GM12865 (cell line): ENCODE data around the gene COMMD3.
"Not testable (repeated sequence)": the region's sequence is repeated elsewhere in the genome, so short reads cannot be mapped to it uniquely, and the experiment has no call there.

ENCODE experiments used
- DNase-seq: peaks from one replicate; pipeline ENCODE4 v3.0.0; 2010; ENCODE audit warnings: low read depth
- H3K4me3 ChIP-seq: 2 replicates; pipeline ENCODE4 v1.5.1; 2011; ENCODE audit warnings: mild to moderate bottlenecking, low read depth, low read length, control low read depth
- TF ChIP-seq, protein P1 (sequence below): IDR thresholded peaks from 2 replicates; pipeline ENCODE4 v1.5.1; 2011; ENCODE audit warnings: low read length, control low read depth, low read depth, inconsistent platforms; ENCODE audit not compliant: insufficient read depth; ENCODE audit errors: missing control alignments

COMMD3 gene

DNA sequence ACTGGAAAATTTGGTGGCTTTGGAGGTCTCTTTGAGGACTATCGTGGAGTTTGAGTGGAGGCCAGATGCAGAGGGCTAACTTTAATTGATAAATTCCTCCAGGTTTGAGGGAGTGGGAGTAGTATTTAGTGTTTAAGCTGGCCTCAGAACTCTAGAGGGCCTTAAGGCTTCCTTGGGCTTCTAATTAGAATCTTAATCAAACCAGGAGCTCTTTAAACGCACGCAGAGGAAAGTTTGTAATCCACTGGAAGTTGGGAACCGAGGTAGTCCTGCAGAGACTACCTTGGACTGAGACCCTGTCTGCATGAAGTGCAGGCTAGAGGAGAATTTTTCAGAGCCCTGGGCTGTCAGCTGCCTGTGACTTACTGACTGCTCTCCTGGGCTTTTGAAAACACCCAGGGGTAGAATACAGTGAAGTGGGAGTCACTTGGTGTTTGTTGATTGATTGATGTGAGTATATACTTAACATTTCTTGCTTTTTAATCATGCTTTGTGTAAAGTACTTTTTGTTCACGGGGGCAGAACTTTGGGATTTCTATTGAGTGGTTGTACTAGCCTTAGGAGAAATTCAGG, 35.0 kb downstream of the COMMD3 start:
- H3K4me3 ChIP-seq, result no peak overlapping the region
- DNase-seq, result no peak
- TF ChIP-seq, protein P1, sequence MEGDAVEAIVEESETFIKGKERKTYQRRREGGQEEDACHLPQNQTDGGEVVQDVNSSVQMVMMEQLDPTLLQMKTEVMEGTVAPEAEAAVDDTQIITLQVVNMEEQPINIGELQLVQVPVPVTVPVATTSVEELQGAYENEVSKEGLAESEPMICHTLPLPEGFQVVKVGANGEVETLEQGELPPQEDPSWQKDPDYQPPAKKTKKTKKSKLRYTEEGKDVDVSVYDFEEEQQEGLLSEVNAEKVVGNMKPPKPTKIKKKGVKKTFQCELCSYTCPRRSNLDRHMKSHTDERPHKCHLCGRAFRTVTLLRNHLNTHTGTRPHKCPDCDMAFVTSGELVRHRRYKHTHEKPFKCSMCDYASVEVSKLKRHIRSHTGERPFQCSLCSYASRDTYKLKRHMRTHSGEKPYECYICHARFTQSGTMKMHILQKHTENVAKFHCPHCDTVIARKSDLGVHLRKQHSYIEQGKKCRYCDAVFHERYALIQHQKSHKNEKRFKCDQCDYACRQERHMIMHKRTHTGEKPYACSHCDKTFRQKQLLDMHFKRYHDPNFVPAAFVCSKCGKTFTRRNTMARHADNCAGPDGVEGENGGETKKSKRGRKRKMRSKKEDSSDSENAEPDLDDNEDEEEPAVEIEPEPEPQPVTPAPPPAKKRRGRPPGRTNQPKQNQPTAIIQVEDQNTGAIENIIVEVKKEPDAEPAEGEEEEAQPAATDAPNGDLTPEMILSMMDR, result no peak

DNA sequence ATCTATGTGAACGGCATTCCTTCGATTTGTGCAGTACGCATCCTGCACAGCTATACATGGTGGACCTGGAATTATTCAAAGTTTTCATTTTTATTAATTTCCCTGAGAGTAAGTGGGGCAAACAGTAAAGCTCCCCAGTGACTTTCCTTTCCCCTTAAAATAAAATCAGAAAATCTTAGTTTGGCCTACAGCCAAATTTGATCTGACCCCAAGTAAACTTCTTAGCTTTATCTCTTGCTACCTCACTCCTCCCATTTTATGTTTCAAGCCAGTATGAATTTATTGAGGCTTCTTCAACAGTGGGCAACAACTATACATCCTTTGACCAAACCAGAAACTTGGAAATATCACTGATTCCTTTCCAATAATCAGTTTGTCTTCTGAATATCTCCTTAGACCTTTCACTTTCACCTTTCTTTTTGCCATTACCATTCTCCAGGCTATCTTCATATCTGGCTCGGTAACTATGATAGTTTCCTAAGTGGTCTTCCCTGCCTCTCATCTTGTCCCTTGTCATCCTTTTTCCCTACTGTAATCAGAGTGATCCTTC, 40.2 kb downstream of the COMMD3 start:
- H3K4me3 ChIP-seq, result no peak overlapping the region
- TF ChIP-seq, protein P1, result no peak
- DNase-seq, result no peak

DNA sequence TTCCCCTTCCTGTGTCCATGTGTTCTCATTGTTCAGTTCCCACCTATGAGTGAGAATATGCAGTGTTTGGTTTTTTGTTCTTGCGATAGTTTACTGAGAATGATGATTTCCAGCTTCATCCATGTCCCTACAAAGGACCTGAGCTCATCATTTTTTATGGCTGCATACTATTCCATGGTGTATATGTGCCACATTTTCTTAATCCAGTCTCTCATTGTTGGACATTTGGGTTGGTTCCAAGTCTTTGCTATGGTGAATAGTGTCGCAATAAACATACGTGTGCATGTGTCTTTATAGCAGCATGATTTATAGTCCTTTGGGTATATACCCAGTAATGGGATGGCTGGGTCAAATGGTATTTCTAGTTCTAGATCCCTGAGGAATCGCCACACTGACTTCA, 41.6 kb downstream of the COMMD3 start:
- not testable (repeated sequence) for DNase-seq, H3K4me3 ChIP-seq

DNA sequence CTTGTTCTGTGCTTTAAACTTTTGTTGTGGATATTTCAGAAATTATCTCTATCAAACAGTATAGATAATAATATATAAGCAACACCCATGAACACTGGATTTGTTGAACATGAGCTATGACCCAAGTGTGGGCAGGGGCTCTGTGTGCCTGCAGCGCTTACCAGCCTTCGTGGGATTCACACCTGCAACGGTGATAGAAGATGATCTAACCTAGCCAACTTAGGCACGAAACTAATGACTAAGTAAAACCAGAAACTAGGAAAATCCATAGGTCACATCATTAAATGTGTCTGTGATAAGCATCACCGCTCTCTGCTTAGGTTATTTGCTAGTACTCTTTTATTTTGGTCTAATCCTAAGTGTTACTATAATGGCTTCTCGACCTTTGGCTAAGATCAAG, 47.1 kb downstream of the COMMD3 start:
- H3K4me3 ChIP-seq, result no peak overlapping the region
- no peak for DNase-seq
- TF ChIP-seq, protein P1, result no peak

DNA sequence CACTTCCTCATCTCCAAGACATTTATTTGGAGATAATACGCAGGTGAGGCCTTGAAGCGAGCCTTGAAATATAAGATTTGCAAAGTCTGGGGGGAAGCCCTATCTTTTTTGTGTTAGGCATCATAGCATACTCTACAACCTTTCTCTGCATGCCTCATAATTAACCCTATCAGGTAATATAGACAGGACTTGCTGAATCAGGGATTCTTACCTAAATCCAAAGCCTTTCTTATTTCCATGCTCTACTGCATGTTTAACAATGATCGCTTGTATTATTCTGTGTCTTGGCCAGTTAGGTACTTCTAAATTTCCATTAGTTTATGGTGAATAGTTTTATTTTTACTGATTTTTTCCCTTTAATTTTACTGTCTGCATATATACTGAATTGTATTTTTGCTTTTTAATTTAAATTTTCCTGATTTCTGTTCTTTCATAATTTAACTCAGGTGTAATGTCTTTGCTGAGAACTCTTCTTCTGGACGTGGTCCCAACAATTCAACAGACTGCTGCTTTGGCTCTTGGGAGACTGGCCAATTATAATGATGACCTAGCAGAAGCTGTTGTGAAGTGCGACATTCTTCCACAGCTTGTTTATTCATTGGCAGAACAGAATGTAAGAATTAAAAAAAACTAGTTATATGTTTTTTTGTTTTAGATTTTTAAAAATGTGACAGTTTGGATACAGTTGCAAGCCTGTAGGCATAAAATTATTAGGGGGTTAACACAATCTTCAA, 48.4 kb downstream of the COMMD3 start:
- DNase-seq, result no peak
- TF ChIP-seq, protein P1, result no peak
- H3K4me3 ChIP-seq, result no peak overlapping the region

DNA sequence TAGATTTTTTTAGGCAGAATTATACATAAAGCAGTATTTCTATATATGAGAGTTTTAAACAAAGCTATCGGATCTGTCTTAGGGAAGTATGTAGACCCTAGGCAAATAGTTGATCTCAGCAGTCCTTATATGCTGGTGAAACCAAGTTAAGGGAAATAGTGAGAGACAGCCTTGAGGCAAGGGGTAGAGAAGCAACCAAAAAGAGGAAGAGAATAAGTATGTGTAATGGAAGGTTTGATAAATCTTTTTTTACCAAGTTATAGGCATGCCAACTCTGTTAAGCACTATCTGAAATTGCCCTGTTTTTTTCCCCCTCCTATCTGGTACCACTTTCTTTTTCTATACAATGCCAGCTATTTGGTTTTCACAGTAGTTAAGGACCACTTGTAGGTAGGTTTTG, 49.0 kb downstream of the COMMD3 start:
- TF ChIP-seq, protein P1, result no peak
- no peak for DNase-seq
- H3K4me3 ChIP-seq, result no peak overlapping the region

DNA sequence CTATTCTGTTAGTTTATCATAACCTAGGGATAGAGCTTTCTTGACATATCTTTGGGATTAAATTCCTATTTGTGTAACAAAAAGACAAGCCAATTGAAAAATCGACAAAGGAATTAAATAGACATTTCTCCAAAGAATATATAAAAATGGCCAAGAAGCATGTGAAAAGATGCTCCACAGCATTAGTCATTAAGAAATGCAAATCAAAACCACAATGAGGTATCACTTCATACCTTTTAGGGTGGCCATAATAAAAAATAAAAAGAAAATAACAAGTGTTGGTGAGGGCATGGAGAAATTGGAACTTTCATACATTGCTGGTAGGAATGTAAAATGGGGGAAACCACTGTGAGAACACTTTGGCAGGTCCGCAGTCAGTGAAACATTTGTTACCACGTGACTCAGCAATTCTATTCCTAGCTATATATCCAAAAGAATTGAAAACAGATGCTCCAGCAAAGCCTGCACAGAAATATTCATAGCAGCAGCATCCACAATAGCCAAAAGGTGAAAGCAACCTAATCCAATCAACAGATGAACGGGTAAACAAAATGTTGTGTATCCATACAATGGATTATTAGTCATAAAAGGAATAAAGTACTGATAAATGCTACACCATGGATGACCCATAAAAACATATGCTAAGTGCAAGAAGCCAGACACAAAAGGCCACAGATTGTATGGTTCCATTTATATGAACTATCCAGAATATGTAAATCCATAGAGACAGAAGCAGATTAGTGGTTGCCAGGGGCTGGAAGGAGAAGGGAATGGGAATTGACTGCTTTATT, 49.7 kb downstream of the COMMD3 start:
- TF ChIP-seq, protein P1, result no peak
- no peak overlapping the region for H3K4me3 ChIP-seq
- DNase-seq, result no peak
